Osteocyte (in vitro differentiated cells): ENCODE data around the gene MTHFS. TPM values are rescaled to one million over a fixed set of nuclear protein-coding genes. Genes with fewer than 3 reads are reported as not detected.
"Not testable (repeated sequence)": the region's sequence is repeated elsewhere in the genome, so short reads cannot be mapped to it uniquely, and the experiment has no call there.

Source experiments
- DNase-seq: peaks from one replicate; pipeline ENCODE4 v3.0.0; 2021; ENCODE audit warnings: mixed read lengths; ENCODE audit not compliant: unreplicated experiment; ENCODE audit errors: extremely low spot score
- H3K27ac Mint-ChIP-seq: one replicate; pipeline ENCODE4 v1.8.0; 2021; ENCODE audit warnings: mild to moderate bottlenecking, mixed read lengths; ENCODE audit not compliant: unreplicated experiment
- H3K27me3 Mint-ChIP-seq: one replicate; pipeline ENCODE4 v1.8.0; 2021; ENCODE audit warnings: mixed read lengths; ENCODE audit not compliant: unreplicated experiment
- H3K36me3 Mint-ChIP-seq: one replicate; pipeline ENCODE4 v1.8.0; 2021; ENCODE audit warnings: mixed read lengths; ENCODE audit not compliant: unreplicated experiment
- H3K4me1 Mint-ChIP-seq: one replicate; pipeline ENCODE4 v1.8.0; 2021; ENCODE audit warnings: mixed read lengths; ENCODE audit not compliant: unreplicated experiment
- H3K4me3 Mint-ChIP-seq: one replicate; pipeline ENCODE4 v1.8.0; 2021; ENCODE audit warnings: mild to moderate bottlenecking, moderate library complexity, mixed read lengths; ENCODE audit not compliant: unreplicated experiment
- H3K9me3 Mint-ChIP-seq: one replicate; pipeline ENCODE4 v1.8.0; 2021; ENCODE audit warnings: mixed read lengths; ENCODE audit not compliant: unreplicated experiment
- total RNA-seq: library from RNA; stranded (reverse); gene quantifications from 2 replicates; pipeline ENCODE4 v1.2.1, GENCODE V29; 2021
- TF ChIP-seq, protein P1 (sequence below): fragments of 200-600 bp; sonication (generic); IDR thresholded peaks from 2 replicates; pipeline ENCODE4 v1.5.0; 2021; ENCODE audit warnings: antibody characterized with exemption, mild to moderate bottlenecking, moderate library complexity

The MTHFS gene
- total RNA-seq, 1 donor from 2014 or later, result 12.0 TPM

DNA sequence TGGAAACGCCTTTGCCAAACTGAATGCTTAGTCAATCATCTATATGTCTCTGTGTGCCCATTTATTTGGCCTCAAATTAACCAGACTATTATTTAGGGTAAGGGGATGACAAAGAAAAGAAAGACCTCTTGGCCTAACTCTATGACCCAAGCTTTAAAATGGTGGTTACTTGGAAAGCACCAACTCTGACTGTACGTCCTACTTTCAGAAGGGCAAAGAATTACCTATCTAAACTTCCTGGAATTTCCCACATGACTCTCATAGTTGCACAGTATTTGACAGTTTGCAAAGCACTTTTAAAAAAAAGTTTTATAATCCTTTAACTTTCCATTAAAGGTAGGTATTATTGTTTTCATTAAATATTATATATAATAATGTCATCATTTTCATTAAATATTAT, 6.3 kb upstream of the MTHFS start:
- Mint-ChIP-seq H3K4me3 (no peak overlapping the region), H3K27ac (no peak overlapping the region), H3K4me1 (peaks cover 9% of the 10 kb centered on the region), H3K9me3 (no peaks in the 10 kb centered on the region), H3K27me3 (no peaks in the 10 kb centered on the region), H3K36me3 (peaks cover 3% of the 10 kb centered on the region)
- no peak for DNase-seq
- TF ChIP-seq, protein P1, sequence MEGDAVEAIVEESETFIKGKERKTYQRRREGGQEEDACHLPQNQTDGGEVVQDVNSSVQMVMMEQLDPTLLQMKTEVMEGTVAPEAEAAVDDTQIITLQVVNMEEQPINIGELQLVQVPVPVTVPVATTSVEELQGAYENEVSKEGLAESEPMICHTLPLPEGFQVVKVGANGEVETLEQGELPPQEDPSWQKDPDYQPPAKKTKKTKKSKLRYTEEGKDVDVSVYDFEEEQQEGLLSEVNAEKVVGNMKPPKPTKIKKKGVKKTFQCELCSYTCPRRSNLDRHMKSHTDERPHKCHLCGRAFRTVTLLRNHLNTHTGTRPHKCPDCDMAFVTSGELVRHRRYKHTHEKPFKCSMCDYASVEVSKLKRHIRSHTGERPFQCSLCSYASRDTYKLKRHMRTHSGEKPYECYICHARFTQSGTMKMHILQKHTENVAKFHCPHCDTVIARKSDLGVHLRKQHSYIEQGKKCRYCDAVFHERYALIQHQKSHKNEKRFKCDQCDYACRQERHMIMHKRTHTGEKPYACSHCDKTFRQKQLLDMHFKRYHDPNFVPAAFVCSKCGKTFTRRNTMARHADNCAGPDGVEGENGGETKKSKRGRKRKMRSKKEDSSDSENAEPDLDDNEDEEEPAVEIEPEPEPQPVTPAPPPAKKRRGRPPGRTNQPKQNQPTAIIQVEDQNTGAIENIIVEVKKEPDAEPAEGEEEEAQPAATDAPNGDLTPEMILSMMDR, result no peak

DNA sequence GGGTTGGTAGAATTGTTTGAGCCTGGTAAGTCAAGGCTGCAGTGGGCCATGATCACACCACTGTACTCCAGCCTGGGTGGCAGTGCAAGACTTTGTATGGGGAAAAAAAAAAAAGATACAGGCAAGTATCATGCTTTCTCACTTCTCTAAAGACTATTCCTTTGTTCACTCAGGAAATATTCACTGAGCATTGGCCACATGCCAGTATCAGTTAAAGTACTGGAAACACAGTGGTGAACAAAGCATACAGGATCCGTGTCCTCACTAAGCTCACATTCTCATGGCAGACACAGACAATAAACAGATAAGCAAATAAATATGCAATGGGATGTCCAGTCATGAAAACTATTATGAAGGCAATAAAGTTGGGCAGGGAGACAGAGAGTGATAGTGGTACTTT, 5.1 kb upstream of the MTHFS start:
- H3K9me3 Mint-ChIP-seq, result no peaks in the 10 kb centered on the region
- H3K4me3 Mint-ChIP-seq, result no peak overlapping the region
- no peak for DNase-seq
- H3K36me3 Mint-ChIP-seq, result peaks cover 3% of the 10 kb centered on the region
- TF ChIP-seq, protein P1, result no peak
- no peaks in the 10 kb centered on the region for H3K27me3 Mint-ChIP-seq
- H3K27ac Mint-ChIP-seq, result no peak overlapping the region
- H3K4me1 Mint-ChIP-seq, result peaks cover 12% of the 10 kb centered on the region

DNA sequence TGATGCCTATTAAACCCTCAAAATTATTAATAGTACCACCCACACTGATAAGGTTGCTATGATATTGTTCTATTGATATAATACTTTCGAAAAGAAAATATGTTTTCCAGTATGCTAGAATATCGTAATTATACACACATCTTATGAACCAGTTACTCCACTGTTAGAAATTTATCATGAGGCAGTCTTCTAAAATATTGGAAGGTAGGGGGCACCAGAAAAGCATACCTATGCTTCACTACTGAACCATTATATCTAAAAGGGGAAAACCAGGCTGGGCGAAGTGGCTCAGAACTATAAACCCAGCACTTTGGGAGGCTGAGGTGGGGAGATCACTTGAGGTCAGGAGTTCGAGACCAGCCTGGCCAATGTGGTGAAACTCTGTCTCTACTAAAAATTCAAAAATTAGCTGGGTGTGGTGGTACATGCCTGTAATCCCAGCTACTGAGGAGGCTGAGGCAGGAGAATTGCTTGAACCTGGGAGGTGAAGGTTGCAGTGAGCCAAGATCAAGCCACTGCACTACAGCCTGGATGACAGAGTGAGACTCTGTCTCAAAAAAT, 4.1 kb upstream of the MTHFS start:
- not testable (repeated sequence) for H3K4me3 Mint-ChIP-seq, H3K9me3 Mint-ChIP-seq, H3K36me3 Mint-ChIP-seq, H3K27me3 Mint-ChIP-seq, DNase-seq, H3K27ac Mint-ChIP-seq
- H3K4me1 Mint-ChIP-seq, result peaks cover 18% of the 10 kb centered on the region

DNA sequence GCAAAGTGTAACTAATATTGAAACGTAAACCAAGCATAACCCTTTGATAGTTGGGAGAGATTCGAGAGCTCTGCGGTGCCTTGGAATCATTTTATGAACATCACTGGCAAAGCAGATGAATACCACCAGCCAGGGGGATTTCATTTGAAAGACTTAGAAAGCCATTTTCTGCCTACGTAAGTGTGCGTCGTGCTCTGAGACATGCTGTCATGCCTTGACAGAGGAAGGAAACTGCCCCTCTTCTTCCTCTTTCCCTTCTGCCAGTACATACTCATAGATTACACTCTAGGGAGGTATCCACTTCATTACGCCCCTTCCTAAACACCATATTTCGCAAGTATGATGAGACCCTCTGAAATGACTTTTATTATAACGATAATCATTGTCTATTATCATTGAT, 3.3 kb upstream of the MTHFS start:
- H3K4me1 Mint-ChIP-seq, result peaks cover 22% of the 10 kb centered on the region
- H3K9me3 Mint-ChIP-seq, result no peaks in the 10 kb centered on the region
- DNase-seq, result no peak
- H3K4me3 Mint-ChIP-seq, result no peak overlapping the region
- no peak overlapping the region for H3K27ac Mint-ChIP-seq
- peaks cover 2% of the 10 kb centered on the region for H3K36me3 Mint-ChIP-seq
- no peaks in the 10 kb centered on the region for H3K27me3 Mint-ChIP-seq
- TF ChIP-seq, protein P1, result no peak

DNA sequence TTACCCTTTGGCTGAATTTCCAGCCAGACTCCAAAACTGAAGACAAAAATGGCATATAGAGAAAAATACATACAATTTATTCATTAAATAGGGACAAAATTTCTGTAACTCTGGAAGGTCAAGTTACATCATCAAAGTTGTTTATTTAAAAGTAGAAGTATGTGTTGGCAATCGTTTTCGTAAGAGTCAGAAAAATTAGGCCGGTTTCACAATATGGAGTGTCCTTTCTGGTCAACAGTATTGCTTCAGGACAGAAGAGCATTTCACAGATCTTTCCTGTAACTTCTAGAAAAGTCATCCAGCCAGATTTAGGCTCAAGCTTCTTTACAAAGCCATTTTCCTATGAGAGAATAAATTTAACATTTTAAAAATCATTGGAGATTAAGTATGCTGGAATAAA, 2.0 kb upstream of the MTHFS start:
- not testable (repeated sequence) for DNase-seq, H3K4me3 Mint-ChIP-seq
- peak overlapping the region; percentile 38 for H3K27ac Mint-ChIP-seq

DNA sequence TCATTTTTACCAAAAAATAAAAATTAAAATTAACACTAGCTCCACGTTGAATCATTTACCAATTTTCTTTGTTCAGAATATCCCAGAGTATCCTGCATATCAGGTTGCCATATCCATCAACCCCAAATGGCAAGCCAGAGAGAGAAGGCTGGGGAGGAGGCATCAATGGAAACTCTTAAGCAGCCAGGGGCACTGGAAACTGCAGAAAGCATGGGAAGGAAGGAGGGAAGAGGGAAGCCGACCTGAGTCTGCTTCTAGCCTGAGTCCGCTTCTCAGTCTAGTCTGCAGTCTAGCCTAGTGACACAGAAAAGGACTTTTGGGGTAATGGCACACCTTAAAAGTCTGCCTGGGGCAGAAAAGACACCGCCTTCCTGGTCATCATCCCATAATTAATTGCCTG, 1.6 kb upstream of the MTHFS start:
- Mint-ChIP-seq H3K27ac (peak overlapping the region; percentile 50), H3K9me3 (no peaks in the 10 kb centered on the region), H3K36me3 (peaks cover 2% of the 10 kb centered on the region), H3K4me1 (peaks cover 19% of the 10 kb centered on the region), H3K4me3 (no peak overlapping the region), H3K27me3 (no peaks in the 10 kb centered on the region)
- TF ChIP-seq, protein P1, result no peak
- no peak for DNase-seq

More for the DNA sequence above, 2.0 kb upstream of the MTHFS start:
- not testable (repeated sequence) for H3K27me3 Mint-ChIP-seq, H3K36me3 Mint-ChIP-seq, H3K9me3 Mint-ChIP-seq
- H3K4me1 Mint-ChIP-seq, result peaks cover 19% of the 10 kb centered on the region
